Central memory CD8-positive, alpha-beta T cell (primary cell): ENCODE data around the gene ARL15.

Experiments
- ATAC-seq: fragments of 150-1000 bp; cut with Tn5 transposase; replicated peaks from 2 replicates; pipeline ENCODE4 v1.10.0; 2022; ENCODE audit warnings: mild to moderate bottlenecking, moderate FRiP score, moderate number of reproducible peaks; ENCODE audit not compliant: poor library complexity, severe bottlenecking; ENCODE audit errors: extremely low read depth
- DNase-seq, 2 donors: peaks; one replicate each; pipeline ENCODE4 v3.0.0; 2021; ENCODE audit warnings: low spot score in 2 of 2
- H3K27ac Mint-ChIP-seq: one replicate; pipeline ENCODE4 v1.8.0; 2022; ENCODE audit warnings: low read depth, mild to moderate bottlenecking, moderate library complexity, mixed read lengths
- H3K27me3 Mint-ChIP-seq: one replicate; pipeline ENCODE4 v1.8.0; 2022; ENCODE audit warnings: mixed read lengths
- H3K36me3 Mint-ChIP-seq: one replicate; pipeline ENCODE4 v1.8.0; 2022; ENCODE audit warnings: mild to moderate bottlenecking, moderate library complexity, mixed read lengths; ENCODE audit not compliant: insufficient read depth
- H3K4me1 Mint-ChIP-seq: one replicate; pipeline ENCODE4 v1.8.0; 2022; ENCODE audit warnings: mixed read lengths
- H3K4me3 Mint-ChIP-seq: one replicate; pipeline ENCODE4 v1.8.0; 2022; ENCODE audit warnings: mild to moderate bottlenecking, moderate library complexity, mixed read lengths
- H3K9me3 Mint-ChIP-seq: one replicate; pipeline ENCODE4 v1.8.0; 2022; ENCODE audit warnings: mixed read lengths

The ARL15 gene

DNA sequence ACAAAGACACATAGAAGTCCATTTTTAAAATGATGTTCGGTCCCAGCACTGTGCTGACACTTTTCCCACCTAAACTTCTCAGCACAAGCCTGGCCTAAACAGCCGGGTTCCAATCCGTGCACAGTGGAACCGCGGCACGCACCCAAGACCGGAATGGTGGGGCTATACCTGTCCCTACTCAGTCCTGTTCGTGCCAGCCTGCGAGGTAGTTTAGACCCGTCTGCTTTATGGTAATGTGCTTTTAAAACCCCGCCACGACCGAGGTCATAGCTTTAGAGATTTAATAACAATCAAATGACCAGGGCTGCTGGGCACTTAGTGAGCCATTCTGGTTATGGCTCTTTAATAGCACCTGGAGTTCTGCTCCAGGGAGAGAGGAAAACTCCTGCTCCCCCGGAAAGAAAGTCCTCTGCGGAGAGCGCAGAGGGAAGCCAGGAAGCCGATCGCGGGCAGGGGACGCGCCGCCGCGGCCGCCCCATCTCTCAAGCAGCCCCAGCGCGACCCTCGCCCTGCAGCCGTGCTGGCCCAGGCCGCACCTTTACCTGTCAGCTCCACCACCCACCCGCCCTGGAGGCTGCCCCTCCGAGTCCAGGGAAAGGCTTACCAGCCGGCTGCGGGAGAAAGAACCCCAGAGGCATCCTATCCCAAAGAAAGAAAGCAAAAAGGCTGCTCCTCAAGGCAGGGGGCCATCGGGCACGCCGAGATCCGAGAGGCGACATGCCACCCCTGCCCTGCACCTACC, 511 bp downstream of the ARL15 start:
- Mint-ChIP-seq H3K4me3 (peak overlapping the region; percentile 99), H3K4me1 (peaks cover 29% of the 10 kb centered on the region), H3K27me3 (peaks cover 7% of the 10 kb centered on the region), H3K9me3 (no peaks in the 10 kb centered on the region), H3K27ac (peak overlapping the region; percentile 99), H3K36me3 (peaks cover 12% of the 10 kb centered on the region)
- peak; percentile 6 for ATAC-seq
- DNase-seq = peak in 1 of 2 donors; percentile 14

DNA sequence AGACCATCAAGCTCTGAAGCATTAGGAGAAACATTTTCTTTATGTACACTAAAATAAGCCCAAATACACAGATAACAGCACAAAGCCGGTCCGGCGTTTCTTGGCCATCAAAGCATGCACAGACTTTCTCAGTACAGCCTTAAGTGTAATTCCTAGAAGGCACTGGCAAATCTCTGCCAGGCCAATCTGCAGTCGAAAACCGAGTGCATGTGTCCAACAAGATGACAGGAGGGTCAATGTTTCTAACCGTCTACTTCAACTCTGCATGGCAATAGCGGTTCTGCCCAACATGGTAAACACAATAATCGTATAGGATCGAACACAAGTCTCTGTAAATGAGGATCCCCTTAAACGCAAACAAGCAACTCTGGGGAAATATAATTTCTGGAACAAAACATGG, 1.1 kb downstream of the ARL15 start:
- no peaks in the 10 kb centered on the region for H3K9me3 Mint-ChIP-seq
- peaks cover 32% of the 10 kb centered on the region for H3K4me1 Mint-ChIP-seq
- peaks cover under 1% of the 10 kb centered on the region for H3K27me3 Mint-ChIP-seq
- H3K27ac Mint-ChIP-seq = peak overlapping the region; percentile 99
- peak overlapping the region; percentile 99 for H3K4me3 Mint-ChIP-seq
- DNase-seq (no peak), ATAC-seq (no peak)
- H3K36me3 Mint-ChIP-seq = peaks cover 12% of the 10 kb centered on the region

DNA sequence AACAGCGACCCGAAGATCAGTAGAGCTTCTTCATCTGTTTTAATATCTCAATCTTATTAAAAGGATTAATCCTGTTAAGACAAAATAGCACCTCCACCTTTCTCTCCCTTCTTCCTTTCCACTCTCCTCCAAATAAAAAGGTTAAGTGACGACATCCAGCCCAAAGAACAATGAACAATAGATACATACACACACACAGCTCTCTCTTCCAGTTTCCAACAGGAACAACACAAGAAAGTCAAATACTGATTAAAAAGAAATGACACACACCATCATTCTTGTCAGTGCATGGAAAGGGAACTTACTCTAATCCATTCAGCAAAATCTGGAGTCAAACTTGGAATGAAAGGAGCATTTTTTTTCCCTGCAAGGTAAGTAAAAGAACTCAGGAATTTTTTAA, 2.8 kb downstream of the ARL15 start:
- Mint-ChIP-seq H3K36me3 (peaks cover 15% of the 10 kb centered on the region), H3K4me1 (peaks cover 43% of the 10 kb centered on the region), H3K4me3 (no peak overlapping the region), H3K27ac (no peak overlapping the region), H3K9me3 (no peaks in the 10 kb centered on the region), H3K27me3 (no peaks in the 10 kb centered on the region)
- ATAC-seq = no peak
- no peak for DNase-seq

- no peaks in the 10 kb centered on the region for H3K27me3 Mint-ChIP-seq
- H3K36me3 Mint-ChIP-seq = peaks cover 12% of the 10 kb centered on the region
- peaks cover 46% of the 10 kb centered on the region for H3K4me1 Mint-ChIP-seq
- H3K9me3 Mint-ChIP-seq = no peaks in the 10 kb centered on the region
- no peak for ATAC-seq
- no peak overlapping the region for H3K4me3 Mint-ChIP-seq
- H3K27ac Mint-ChIP-seq = no peak overlapping the region
- no peak for DNase-seq
Measured at GRCh38 chr5:54306893-54307292, 3.5 kb downstream of the ARL15 start.

- Mint-ChIP-seq H3K27ac (no peak overlapping the region), H3K4me1 (peaks cover 52% of the 10 kb centered on the region), H3K4me3 (no peak overlapping the region), H3K9me3 (no peaks in the 10 kb centered on the region), H3K36me3 (peaks cover 12% of the 10 kb centered on the region), H3K27me3 (no peaks in the 10 kb centered on the region)
- no peak for ATAC-seq
- DNase-seq = no peak
Measured at GRCh38 chr5:54305737-54306136, 4.6 kb downstream of the ARL15 start.

DNA sequence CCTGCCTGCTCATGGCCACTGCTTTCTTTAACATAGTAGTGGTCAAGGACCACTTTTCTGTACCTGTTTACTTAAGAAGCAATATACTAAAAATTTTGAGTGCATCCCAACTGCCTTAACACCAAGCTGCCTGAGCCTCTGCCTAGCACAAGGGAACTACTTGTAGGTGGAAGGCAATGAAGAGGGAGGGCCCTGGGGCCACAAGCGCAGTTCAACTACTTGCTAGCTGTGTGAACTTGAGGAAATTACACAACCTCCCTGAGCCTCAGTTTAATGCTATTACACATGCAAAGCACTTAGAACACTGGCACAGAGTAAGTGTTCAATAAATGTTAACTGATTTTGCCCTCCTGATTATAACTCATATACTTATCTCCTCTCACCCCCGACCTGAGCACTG, 6.3 kb downstream of the ARL15 start:
- DNase-seq (no peak), ATAC-seq (no peak)
- Mint-ChIP-seq H3K27me3 (no peaks in the 10 kb centered on the region), H3K27ac (no peak overlapping the region), H3K36me3 (peaks cover 5% of the 10 kb centered on the region), H3K4me3 (no peak overlapping the region), H3K4me1 (peaks cover 42% of the 10 kb centered on the region), H3K9me3 (no peaks in the 10 kb centered on the region)

GRCh38 chr5:54302267-54302687, 8.1 kb downstream of the ARL15 start:
- H3K36me3 Mint-ChIP-seq = peaks cover 3% of the 10 kb centered on the region
- H3K27me3 Mint-ChIP-seq = no peaks in the 10 kb centered on the region
- H3K27ac Mint-ChIP-seq = no peak overlapping the region
- DNase-seq = no peak
- H3K4me3 Mint-ChIP-seq = no peak overlapping the region
- H3K9me3 Mint-ChIP-seq = no peaks in the 10 kb centered on the region
- no peak for ATAC-seq
- peaks cover 51% of the 10 kb centered on the region for H3K4me1 Mint-ChIP-seq

DNA sequence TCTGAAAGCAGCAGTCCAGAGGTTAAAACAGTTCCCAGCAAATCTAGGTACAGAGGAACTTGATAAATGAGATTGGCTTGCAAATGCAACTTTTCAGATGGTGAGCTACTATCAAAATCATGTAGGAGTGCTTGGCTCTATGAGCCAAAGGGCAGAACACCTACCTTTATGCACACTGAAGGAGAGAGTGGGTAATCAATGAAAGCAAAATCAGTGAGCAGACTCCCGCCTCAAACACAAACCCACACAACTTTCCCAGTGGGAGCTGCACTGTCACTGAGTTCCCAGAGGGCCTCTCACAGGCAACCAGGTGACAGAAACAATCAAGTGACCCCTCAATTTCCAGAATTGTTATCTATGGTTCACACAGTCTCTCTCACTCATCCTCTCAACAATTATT, 8.5 kb downstream of the ARL15 start:
- Mint-ChIP-seq H3K27me3 (no peaks in the 10 kb centered on the region), H3K36me3 (peaks cover 3% of the 10 kb centered on the region), H3K4me3 (no peak overlapping the region), H3K27ac (no peak overlapping the region), H3K4me1 (peaks cover 55% of the 10 kb centered on the region), H3K9me3 (no peaks in the 10 kb centered on the region)
- DNase-seq (no peak), ATAC-seq (no peak)

DNA sequence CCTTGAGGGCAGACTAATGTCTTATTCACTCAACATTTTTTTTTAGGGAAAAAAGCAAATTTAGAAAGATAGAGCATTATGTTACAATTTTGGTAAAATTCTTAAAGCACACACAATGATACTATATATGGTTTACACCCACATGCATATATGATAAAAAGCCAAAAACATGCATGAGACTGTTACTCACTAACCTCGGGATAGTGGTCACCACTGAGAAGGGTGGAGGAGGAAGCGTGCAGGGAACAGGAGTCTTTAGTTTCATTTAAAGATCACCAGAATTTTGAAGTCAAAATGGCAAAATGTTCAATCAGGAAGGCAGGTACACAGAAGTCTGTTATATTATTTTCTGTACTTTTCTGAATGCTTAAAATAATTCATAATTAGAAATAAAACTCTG, 9.2 kb downstream of the ARL15 start:
- Mint-ChIP-seq H3K36me3 (peaks cover 3% of the 10 kb centered on the region), H3K9me3 (no peaks in the 10 kb centered on the region), H3K4me3 (no peak overlapping the region), H3K4me1 (peaks cover 60% of the 10 kb centered on the region), H3K27me3 (no peaks in the 10 kb centered on the region), H3K27ac (no peak overlapping the region)
- ATAC-seq (no peak), DNase-seq (no peak)

GRCh38 chr5:54298947-54299346, 11.4 kb downstream of the ARL15 start:
- Mint-ChIP-seq H3K27ac (peak overlapping the region; percentile 58), H3K4me1 (peaks cover 77% of the 10 kb centered on the region), H3K27me3 (no peaks in the 10 kb centered on the region), H3K4me3 (no peak overlapping the region), H3K9me3 (no peaks in the 10 kb centered on the region), H3K36me3 (peaks cover 3% of the 10 kb centered on the region)
- no peak for DNase-seq
- no peak for ATAC-seq

DNA sequence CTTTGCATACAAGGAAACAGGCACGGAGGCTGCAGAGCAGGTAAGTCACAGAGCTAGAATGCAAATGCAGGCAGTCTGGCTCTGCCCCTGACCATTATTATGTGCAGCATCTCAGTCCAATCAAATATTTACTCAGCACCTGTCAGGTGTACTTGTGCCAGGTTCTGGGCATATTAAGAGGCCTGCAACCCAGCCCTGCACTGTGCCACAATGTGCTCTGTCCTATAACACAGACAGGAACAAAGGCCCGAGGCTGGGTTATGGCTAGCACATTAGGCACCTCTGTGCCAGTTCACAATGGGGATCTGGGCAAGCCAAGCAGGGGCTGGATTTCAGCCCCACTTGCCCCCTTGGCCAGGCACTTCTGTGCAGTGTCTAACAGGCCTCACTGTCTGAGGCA, 14.0 kb downstream of the ARL15 start:
- Mint-ChIP-seq H3K4me1 (peaks cover 76% of the 10 kb centered on the region), H3K27me3 (no peaks in the 10 kb centered on the region), H3K36me3 (no peaks in the 10 kb centered on the region), H3K27ac (no peak overlapping the region), H3K4me3 (no peak overlapping the region), H3K9me3 (no peaks in the 10 kb centered on the region)
- DNase-seq (no peak), ATAC-seq (no peak)

GRCh38 chr5:54295651-54296276, 14.6 kb downstream of the ARL15 start:
- no peak for ATAC-seq
- H3K9me3 Mint-ChIP-seq = no peaks in the 10 kb centered on the region
- DNase-seq = no peak
- H3K27ac Mint-ChIP-seq = no peak overlapping the region
- H3K27me3 Mint-ChIP-seq = no peaks in the 10 kb centered on the region
- H3K4me1 Mint-ChIP-seq = peaks cover 70% of the 10 kb centered on the region
- H3K4me3 Mint-ChIP-seq = no peak overlapping the region
- no peaks in the 10 kb centered on the region for H3K36me3 Mint-ChIP-seq

DNA sequence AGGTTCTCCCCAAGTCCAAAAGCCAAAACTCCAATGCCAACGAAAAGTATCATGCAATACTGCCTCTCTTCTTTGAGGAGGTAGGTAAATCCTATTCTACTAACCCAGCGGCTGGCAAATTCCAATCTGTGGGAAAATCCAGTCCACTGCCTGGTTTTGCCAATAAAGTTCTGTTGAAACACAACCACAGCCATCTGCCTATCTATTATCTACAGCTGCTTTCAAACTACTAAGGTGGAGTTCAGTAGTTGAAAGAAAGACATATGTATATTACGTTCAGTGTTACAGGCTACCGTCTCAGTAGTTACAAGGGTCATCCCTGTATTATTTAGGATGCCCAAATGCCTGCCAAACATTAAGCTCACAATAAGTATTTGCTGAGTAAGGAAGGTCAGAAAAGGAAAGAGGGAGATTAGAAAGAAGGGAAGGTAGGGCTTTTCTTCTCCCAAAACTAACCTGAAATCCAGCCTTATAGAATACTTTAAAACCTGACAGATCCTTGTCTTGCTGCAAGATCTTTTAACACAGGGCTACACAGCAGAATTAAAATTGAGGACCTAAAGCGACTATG, 16.2 kb downstream of the ARL15 start:
- H3K27ac Mint-ChIP-seq = no peak overlapping the region
- no peaks in the 10 kb centered on the region for H3K27me3 Mint-ChIP-seq
- no peak overlapping the region for H3K4me3 Mint-ChIP-seq
- DNase-seq = no peak
- ATAC-seq = no peak
- H3K36me3 Mint-ChIP-seq = no peaks in the 10 kb centered on the region
- no peaks in the 10 kb centered on the region for H3K9me3 Mint-ChIP-seq
- peaks cover 65% of the 10 kb centered on the region for H3K4me1 Mint-ChIP-seq
